ENCODE measurements around the gene MBIP.

MBIP gene

GRCh38 chr14:36271222-36271621 lies 49.2 kb downstream of the MBIP start:
- Histone ChIP-seq H4K8ac (ENCODE audit: low read depth, low read length) (no peak overlapping the region), H3K79me2 (ENCODE audit: control insufficient read depth, insufficient read depth, low read length) (no peaks in the 10 kb centered on the region), H2AK5ac (ENCODE audit: low read length) (no peak overlapping the region), H3K27me3 (ENCODE audit: insufficient read depth, low read length, poor library complexity) (no peaks in the 10 kb centered on the region), H2BK15ac (replicated peaks; ENCODE audit: low read depth) (no peak overlapping the region), H3K56ac (ENCODE audit: low read length) (no peak overlapping the region), H3K79me1 (ENCODE audit: low read length) (no peaks in the 10 kb centered on the region), H2BK120ac (ENCODE audit: low read depth, low read length) (no peak overlapping the region), H3K36me3 (ENCODE audit: control insufficient read depth, insufficient read depth, low read length) (no peaks in the 10 kb centered on the region), H4K5ac (ENCODE audit: low read length) (no peak overlapping the region), H2BK5ac (ENCODE audit: low read length) (no peak overlapping the region), H3K4ac (ENCODE audit: low read depth, low read length) (no peak overlapping the region), H3K23ac (ENCODE audit: low read length) (no peak overlapping the region), H3K9ac (ENCODE audit: low read length) (no peak overlapping the region), H3K4me1 (ENCODE audit: control insufficient read depth, low read depth, low read length) (peaks cover 4% of the 10 kb centered on the region), H3K27ac (ENCODE audit: low read depth, low read length) (no peak overlapping the region), H3K4me2 (ENCODE audit: low read length) (no peak overlapping the region), H3K4me3 (ENCODE audit: low read length) (no peak overlapping the region), H3K18ac (ENCODE audit: low read length) (no peak overlapping the region)
- DNase-seq = peak; percentile 8
- no CpG with 5 or more reads among the region's 1 CpG for WGBS (ENCODE audit: extremely low coverage, insufficient coverage, low lambda C conversion rate)

GRCh38 chr14:36270191-36270590 lies 50.2 kb downstream of the MBIP start:
- no peak for DNase-seq
- Histone ChIP-seq H3K4me2 (ENCODE audit: low read length) (no peak overlapping the region), H3K56ac (ENCODE audit: low read length) (no peak overlapping the region), H3K79me2 (ENCODE audit: control insufficient read depth, insufficient read depth, low read length) (no peaks in the 10 kb centered on the region), H3K4ac (ENCODE audit: low read depth, low read length) (no peak overlapping the region), H3K27ac (ENCODE audit: low read depth, low read length) (no peak overlapping the region), H3K18ac (ENCODE audit: low read length) (no peak overlapping the region), H4K8ac (ENCODE audit: low read depth, low read length) (no peak overlapping the region), H3K23ac (ENCODE audit: low read length) (no peak overlapping the region), H2BK5ac (ENCODE audit: low read length) (no peak overlapping the region), H2BK120ac (ENCODE audit: low read depth, low read length) (no peak overlapping the region), H3K9ac (ENCODE audit: low read length) (no peak overlapping the region), H3K4me1 (ENCODE audit: control insufficient read depth, low read depth, low read length) (peaks cover 4% of the 10 kb centered on the region), H3K36me3 (ENCODE audit: control insufficient read depth, insufficient read depth, low read length) (no peaks in the 10 kb centered on the region), H3K4me3 (ENCODE audit: low read length) (no peak overlapping the region), H2BK15ac (replicated peaks; ENCODE audit: low read depth) (no peak overlapping the region), H3K27me3 (ENCODE audit: insufficient read depth, low read length, poor library complexity) (no peaks in the 10 kb centered on the region), H2AK5ac (ENCODE audit: low read length) (no peak overlapping the region), H4K5ac (ENCODE audit: low read length) (no peak overlapping the region), H3K79me1 (ENCODE audit: low read length) (no peaks in the 10 kb centered on the region)
- 100% methylated on average over 1 of the region's 2 CpGs for WGBS (ENCODE audit: extremely low coverage, insufficient coverage, low lambda C conversion rate)

DNA sequence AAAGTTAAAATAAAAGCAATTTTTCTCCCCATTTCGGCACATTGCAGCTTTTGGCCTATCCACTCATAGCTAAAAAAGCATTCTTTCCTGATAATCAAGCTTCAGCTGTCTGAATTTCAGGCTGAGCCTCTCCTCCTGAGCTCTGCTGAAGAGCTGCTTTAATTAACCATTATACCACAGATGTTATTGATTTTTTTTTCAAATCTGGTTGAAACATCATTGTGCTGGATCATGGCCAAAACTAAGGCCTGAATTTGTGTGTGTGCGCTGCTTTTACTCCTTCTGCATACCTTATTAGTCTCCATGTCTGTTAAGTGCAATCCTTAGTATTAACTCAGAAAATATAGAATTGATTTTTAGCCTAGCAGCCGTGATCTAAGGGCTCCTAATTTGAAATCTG lies 52.3 kb downstream of the MBIP start:
- Histone ChIP-seq H3K79me2 (ENCODE audit: control insufficient read depth, insufficient read depth, low read length) (no peaks in the 10 kb centered on the region), H2BK120ac (ENCODE audit: low read depth, low read length) (no peak overlapping the region), H3K4me1 (ENCODE audit: control insufficient read depth, low read depth, low read length) (peaks cover 4% of the 10 kb centered on the region), H3K4ac (ENCODE audit: low read depth, low read length) (no peak overlapping the region), H3K79me1 (ENCODE audit: low read length) (no peaks in the 10 kb centered on the region), H3K9ac (ENCODE audit: low read length) (no peak overlapping the region), H3K4me3 (ENCODE audit: low read length) (no peak overlapping the region), H3K56ac (ENCODE audit: low read length) (no peak overlapping the region), H3K27ac (ENCODE audit: low read depth, low read length) (no peak overlapping the region), H3K36me3 (ENCODE audit: control insufficient read depth, insufficient read depth, low read length) (no peaks in the 10 kb centered on the region), H3K4me2 (ENCODE audit: low read length) (no peak overlapping the region), H3K18ac (ENCODE audit: low read length) (peak overlapping the region; percentile 51), H3K27me3 (ENCODE audit: insufficient read depth, low read length, poor library complexity) (no peaks in the 10 kb centered on the region), H2BK15ac (replicated peaks; ENCODE audit: low read depth) (no peak overlapping the region), H4K5ac (ENCODE audit: low read length) (no peak overlapping the region), H2BK5ac (ENCODE audit: low read length) (no peak overlapping the region), H3K23ac (ENCODE audit: low read length) (no peak overlapping the region), H4K8ac (ENCODE audit: low read depth, low read length) (no peak overlapping the region), H2AK5ac (ENCODE audit: low read length) (no peak overlapping the region)
- no CpG with 5 or more reads among the region's 3 CpGs for WGBS (ENCODE audit: extremely low coverage, insufficient coverage, low lambda C conversion rate)
- no peak for DNase-seq

DNA sequence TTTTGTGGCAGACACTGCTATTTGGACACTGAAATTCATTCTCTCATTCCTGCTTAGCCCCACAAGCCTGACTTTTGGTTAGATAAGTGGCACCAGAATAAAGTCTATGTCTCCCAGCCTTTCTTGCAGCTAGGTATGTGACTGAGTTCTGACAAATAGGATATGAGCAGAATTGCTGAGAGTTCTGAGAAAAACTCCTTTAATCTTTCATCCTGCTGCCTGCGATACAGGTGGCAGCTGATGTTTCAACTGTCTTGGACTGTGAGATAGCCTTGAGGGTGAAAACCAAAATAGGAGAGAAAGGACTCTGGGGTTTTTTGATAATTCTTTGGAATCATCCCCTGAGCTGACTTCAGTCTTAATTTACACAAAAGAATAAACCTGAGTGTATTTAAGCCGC lies 55.8 kb downstream of the MBIP start:
- H3K4me2 ChIP-seq (ENCODE audit: low read length) = no peak overlapping the region
- no peak overlapping the region for H3K27ac ChIP-seq (ENCODE audit: low read depth, low read length)
- peaks cover 4% of the 10 kb centered on the region for H3K4me1 ChIP-seq (ENCODE audit: control insufficient read depth, low read depth, low read length)
- no CpG with 5 or more reads among the region's 2 CpGs for WGBS (ENCODE audit: extremely low coverage, insufficient coverage, low lambda C conversion rate)
- H4K8ac ChIP-seq (ENCODE audit: low read depth, low read length) = no peak overlapping the region
- H3K79me1 ChIP-seq (ENCODE audit: low read length) = no peaks in the 10 kb centered on the region
- no peak overlapping the region for H2AK5ac ChIP-seq (ENCODE audit: low read length)
- H3K4ac ChIP-seq (ENCODE audit: low read depth, low read length) = no peak overlapping the region
- no peak overlapping the region for H3K23ac ChIP-seq (ENCODE audit: low read length)
- no peaks in the 10 kb centered on the region for H3K27me3 ChIP-seq (ENCODE audit: insufficient read depth, low read length, poor library complexity)
- no peak overlapping the region for H3K9ac ChIP-seq (ENCODE audit: low read length)
- no peak overlapping the region for H3K18ac ChIP-seq (ENCODE audit: low read length)
- no peaks in the 10 kb centered on the region for H3K79me2 ChIP-seq (ENCODE audit: control insufficient read depth, insufficient read depth, low read length)
- H3K4me3 ChIP-seq (ENCODE audit: low read length) = no peak overlapping the region
- H3K36me3 ChIP-seq (ENCODE audit: control insufficient read depth, insufficient read depth, low read length) = no peaks in the 10 kb centered on the region
- no peak overlapping the region for H2BK120ac ChIP-seq (ENCODE audit: low read depth, low read length)
- H3K56ac ChIP-seq (ENCODE audit: low read length) = no peak overlapping the region
- H2BK15ac ChIP-seq (replicated peaks; ENCODE audit: low read depth) = no peak overlapping the region
- no peak overlapping the region for H2BK5ac ChIP-seq (ENCODE audit: low read length)
- no peak for DNase-seq
- H4K5ac ChIP-seq (ENCODE audit: low read length) = no peak overlapping the region

GRCh38 chr14:36264107-36264506 lies 56.3 kb downstream of the MBIP start:
- Histone ChIP-seq H3K27ac (ENCODE audit: low read depth, low read length) (no peak overlapping the region), H3K4me3 (ENCODE audit: low read length) (no peak overlapping the region), H3K27me3 (ENCODE audit: insufficient read depth, low read length, poor library complexity) (no peaks in the 10 kb centered on the region), H4K5ac (ENCODE audit: low read length) (no peak overlapping the region), H3K36me3 (ENCODE audit: control insufficient read depth, insufficient read depth, low read length) (no peaks in the 10 kb centered on the region), H3K18ac (ENCODE audit: low read length) (no peak overlapping the region), H4K8ac (ENCODE audit: low read depth, low read length) (no peak overlapping the region), H2BK120ac (ENCODE audit: low read depth, low read length) (no peak overlapping the region), H3K4ac (ENCODE audit: low read depth, low read length) (no peak overlapping the region), H3K23ac (ENCODE audit: low read length) (no peak overlapping the region), H2AK5ac (ENCODE audit: low read length) (no peak overlapping the region), H3K4me2 (ENCODE audit: low read length) (no peak overlapping the region), H2BK5ac (ENCODE audit: low read length) (no peak overlapping the region), H3K56ac (ENCODE audit: low read length) (no peak overlapping the region), H3K4me1 (ENCODE audit: control insufficient read depth, low read depth, low read length) (peaks cover 2% of the 10 kb centered on the region), H2BK15ac (replicated peaks; ENCODE audit: low read depth) (no peak overlapping the region), H3K9ac (ENCODE audit: low read length) (no peak overlapping the region), H3K79me1 (ENCODE audit: low read length) (no peaks in the 10 kb centered on the region), H3K79me2 (ENCODE audit: control insufficient read depth, insufficient read depth, low read length) (no peaks in the 10 kb centered on the region)
- DNase-seq = no peak

DNA sequence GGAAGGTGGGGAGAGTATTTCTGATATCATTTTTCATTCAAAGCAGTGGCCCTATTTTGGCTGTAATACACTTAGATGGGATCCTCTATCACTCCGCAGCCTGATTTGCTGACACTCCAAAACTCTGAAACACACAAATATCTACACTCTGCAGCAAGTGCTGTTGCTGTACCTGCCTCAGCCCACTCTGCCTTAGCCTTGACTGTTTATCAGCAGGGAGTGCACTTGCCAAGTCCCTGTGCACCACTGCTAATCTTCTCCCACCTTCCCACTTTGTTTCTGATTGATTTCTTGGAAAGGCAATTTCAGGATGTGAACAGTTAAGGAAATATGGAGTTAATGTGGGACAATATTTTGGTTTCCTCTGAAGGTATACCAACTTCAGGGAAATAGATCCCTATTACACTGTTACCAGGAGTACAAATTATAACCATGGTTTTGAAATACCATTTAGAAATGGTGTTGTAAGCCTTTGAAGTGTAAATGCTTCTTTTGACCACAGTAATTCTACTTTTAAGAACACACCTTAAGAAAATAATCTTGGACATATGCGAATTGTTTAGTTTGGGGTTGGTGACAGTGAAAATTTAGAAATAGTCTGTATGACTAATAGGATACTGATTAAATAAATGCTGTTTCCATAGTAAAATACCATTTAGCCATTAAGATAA lies 59.3 kb downstream of the MBIP start:
- Histone ChIP-seq H3K4me2 (ENCODE audit: low read length) (no peak overlapping the region), H2BK120ac (ENCODE audit: low read depth, low read length) (no peak overlapping the region), H3K27ac (ENCODE audit: low read depth, low read length) (no peak overlapping the region), H3K4ac (ENCODE audit: low read depth, low read length) (no peak overlapping the region), H3K79me2 (ENCODE audit: control insufficient read depth, insufficient read depth, low read length) (no peaks in the 10 kb centered on the region), H2BK15ac (replicated peaks; ENCODE audit: low read depth) (no peak overlapping the region), H4K5ac (ENCODE audit: low read length) (no peak overlapping the region), H3K9ac (ENCODE audit: low read length) (no peak overlapping the region), H2BK5ac (ENCODE audit: low read length) (no peak overlapping the region), H3K18ac (ENCODE audit: low read length) (no peak overlapping the region), H4K8ac (ENCODE audit: low read depth, low read length) (no peak overlapping the region), H2AK5ac (ENCODE audit: low read length) (no peak overlapping the region), H3K4me1 (ENCODE audit: control insufficient read depth, low read depth, low read length) (no peaks in the 10 kb centered on the region), H3K79me1 (ENCODE audit: low read length) (no peaks in the 10 kb centered on the region), H3K23ac (ENCODE audit: low read length) (no peak overlapping the region), H3K4me3 (ENCODE audit: low read length) (no peak overlapping the region), H3K36me3 (ENCODE audit: control insufficient read depth, insufficient read depth, low read length) (no peaks in the 10 kb centered on the region), H3K56ac (ENCODE audit: low read length) (no peak overlapping the region), H3K27me3 (ENCODE audit: insufficient read depth, low read length, poor library complexity) (no peaks in the 10 kb centered on the region)
- DNase-seq = no peak
- no CpG with 5 or more reads among the region's 2 CpGs for WGBS (ENCODE audit: extremely low coverage, insufficient coverage, low lambda C conversion rate)

Measured in mesendoderm (in vitro differentiated cells).